ENCODE measurements around the gene DOCK9. TPM values are rescaled to one million over a fixed set of nuclear protein-coding genes. Genes with fewer than 3 reads are reported as not detected.

Gene DOCK9
- polyA plus RNA-seq, 1 donor (not counting 4 experiments of a cell fraction or from before 2014, with no cell fraction given) = 110 TPM

GRCh38 chr13:98781470-98781869, 196.4 kb downstream of the DOCK9 start:
- FAIRE-seq (no peak), DNase-seq (ENCODE audit: low read depth, low spot score) (no peak)
- Histone ChIP-seq H4K20me1 (ENCODE audit: control insufficient read depth, extremely low read depth, insufficient read depth, low read length) (no peaks in the 10 kb centered on the region), H3K4me3 (ENCODE audit: control insufficient read depth in 2 of 3, extremely low read depth in 1 of 3, insufficient read depth in 2 of 3, low read depth in 1 of 3, low read length in 3 of 3) (no peak overlapping the region), H3K4me2 (ENCODE audit: control insufficient read depth, extremely low read depth, insufficient read depth, low read depth, low read length) (no peak overlapping the region), H2AFZ (ENCODE audit: control insufficient read depth, low read length) (no peak overlapping the region), H3K27ac (ENCODE audit: control insufficient read depth, insufficient read depth, low read length) (no peak overlapping the region), H3K4me1 (ENCODE audit: control insufficient read depth, extremely low read depth, insufficient read depth, low read length) (no peaks in the 10 kb centered on the region), H3K9me3 (ENCODE audit: control insufficient read depth, low read depth, low read length) (no peaks in the 10 kb centered on the region), H3K9me1 (ENCODE audit: control insufficient read depth, extremely low read depth, insufficient read depth, low read length) (no peaks in the 10 kb centered on the region), H3K79me2 (ENCODE audit: control insufficient read depth, insufficient read depth, low read length) (no peaks in the 10 kb centered on the region), H3K36me3 (ENCODE audit: control insufficient read depth in 2 of 2, extremely low read depth in 1 of 2, insufficient read depth in 2 of 2, low read length in 2 of 2) (no peaks in the 10 kb centered on the region), H3K9ac (ENCODE audit: control insufficient read depth, extremely low read depth, insufficient read depth, low read length) (no peak overlapping the region), H3K27me3 (ENCODE audit: control insufficient read depth, extremely low read depth, insufficient read depth, low read length) (no peaks in the 10 kb centered on the region)
- TF ChIP-seq EZH2 (IDR thresholded peaks at IDR 0.05; ENCODE audit: low read length) (no peak), CTCF (optimal IDR thresholded peaks at IDR 0.05 in 1 of 3, IDR thresholded peaks at IDR 0.05 in 1 of 3, conservative IDR thresholded peaks at IDR 0.05 in 1 of 3; ENCODE audit: extremely low read depth in 1 of 3, insufficient read depth in 2 of 3, low read length in 3 of 3) (no peak)
- dilution Hi-C loops (cut with MboI; ENCODE audit: extremely low pct_ligation_motif_present, low sequenced_read_pairs) = no loop called here

GRCh38 chr13:98781045-98781444, 196.8 kb downstream of the DOCK9 start:
- TF ChIP-seq CTCF (optimal IDR thresholded peaks at IDR 0.05 in 1 of 3, IDR thresholded peaks at IDR 0.05 in 1 of 3, conservative IDR thresholded peaks at IDR 0.05 in 1 of 3; ENCODE audit: extremely low read depth in 1 of 3, insufficient read depth in 2 of 3, low read length in 3 of 3) (no peak), EZH2 (IDR thresholded peaks at IDR 0.05; ENCODE audit: low read length) (no peak)
- FAIRE-seq (no peak), DNase-seq (ENCODE audit: low read depth, low spot score) (no peak)

More at GRCh38 chr13:98781045-98781444, 196.8 kb downstream of the DOCK9 start:
- no peaks in the 10 kb centered on the region for H3K36me3 ChIP-seq (ENCODE audit: control insufficient read depth in 2 of 2, extremely low read depth in 1 of 2, insufficient read depth in 2 of 2, low read length in 2 of 2)
- H3K4me3 ChIP-seq (ENCODE audit: control insufficient read depth in 2 of 3, extremely low read depth in 1 of 3, insufficient read depth in 2 of 3, low read depth in 1 of 3, low read length in 3 of 3) = no peak overlapping the region
- H3K27me3 ChIP-seq (ENCODE audit: control insufficient read depth, extremely low read depth, insufficient read depth, low read length) = no peaks in the 10 kb centered on the region
- peaks cover under 1% of the 10 kb centered on the region for H3K4me1 ChIP-seq (ENCODE audit: control insufficient read depth, extremely low read depth, insufficient read depth, low read length)
- H2AFZ ChIP-seq (ENCODE audit: control insufficient read depth, low read length) = no peak overlapping the region
- H3K9me3 ChIP-seq (ENCODE audit: control insufficient read depth, low read depth, low read length) = no peaks in the 10 kb centered on the region
- no peak overlapping the region for H3K27ac ChIP-seq (ENCODE audit: control insufficient read depth, insufficient read depth, low read length)
- no peaks in the 10 kb centered on the region for H4K20me1 ChIP-seq (ENCODE audit: control insufficient read depth, extremely low read depth, insufficient read depth, low read length)
- H3K79me2 ChIP-seq (ENCODE audit: control insufficient read depth, insufficient read depth, low read length) = no peaks in the 10 kb centered on the region
- H3K9me1 ChIP-seq (ENCODE audit: control insufficient read depth, extremely low read depth, insufficient read depth, low read length) = no peaks in the 10 kb centered on the region
- no peak overlapping the region for H3K4me2 ChIP-seq (ENCODE audit: control insufficient read depth, extremely low read depth, insufficient read depth, low read depth, low read length)
- dilution Hi-C loops (cut with MboI; ENCODE audit: extremely low pct_ligation_motif_present, low sequenced_read_pairs) = no loop called here
- H3K9ac ChIP-seq (ENCODE audit: control insufficient read depth, extremely low read depth, insufficient read depth, low read length) = no peak overlapping the region

Measured in keratinocyte (primary cell).